Peyer's patch (tissue), 4 donors: ENCODE data around the gene MAGI3.

Experiments
- POLR2A ChIP-seq, 2 donors: fragments of 450-650 bp; IDR thresholded peaks; one replicate each; pipeline ENCODE4 v1.5.1; 2017; ENCODE audit warnings: antibody characterized with exemption in 2 of 2, mild to moderate bottlenecking in 2 of 2, moderate library complexity in 2 of 2
- TF ChIP-seq, protein P1 (sequence below), 6 experiments: fragments of 450-650 bp in 4 of 6; fragments of 200-600 bp in 2 of 6; sonication (generic) in 1 of 6; IDR thresholded peaks; one replicate each; pipeline ENCODE4 v1.5.1; 2017 to 2019; ENCODE audit warnings: antibody characterized with exemption in 6 of 6, mild to moderate bottlenecking in 3 of 6, moderate library complexity in 1 of 6

DNA sequence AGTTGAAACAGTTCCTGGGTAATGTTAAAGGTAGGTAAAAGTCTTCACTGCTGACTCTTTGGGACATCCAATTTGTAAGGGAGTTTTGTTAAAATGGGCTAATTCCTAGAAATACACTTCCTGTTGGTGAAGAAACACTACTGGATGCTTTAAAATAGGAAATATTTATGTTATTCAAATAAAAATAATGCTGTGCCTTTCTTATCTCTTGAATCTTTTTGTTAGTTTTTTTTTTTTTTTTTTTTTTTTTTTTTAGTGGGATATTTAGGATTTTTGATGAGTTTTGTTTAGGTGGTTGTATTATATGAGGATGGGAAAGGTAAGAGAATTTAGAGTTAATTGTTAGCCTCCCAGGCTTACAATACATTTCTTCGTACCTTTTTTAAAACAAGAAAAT, 4.5 kb downstream of the MAGI3 start:
- TF ChIP-seq, protein P1, sequence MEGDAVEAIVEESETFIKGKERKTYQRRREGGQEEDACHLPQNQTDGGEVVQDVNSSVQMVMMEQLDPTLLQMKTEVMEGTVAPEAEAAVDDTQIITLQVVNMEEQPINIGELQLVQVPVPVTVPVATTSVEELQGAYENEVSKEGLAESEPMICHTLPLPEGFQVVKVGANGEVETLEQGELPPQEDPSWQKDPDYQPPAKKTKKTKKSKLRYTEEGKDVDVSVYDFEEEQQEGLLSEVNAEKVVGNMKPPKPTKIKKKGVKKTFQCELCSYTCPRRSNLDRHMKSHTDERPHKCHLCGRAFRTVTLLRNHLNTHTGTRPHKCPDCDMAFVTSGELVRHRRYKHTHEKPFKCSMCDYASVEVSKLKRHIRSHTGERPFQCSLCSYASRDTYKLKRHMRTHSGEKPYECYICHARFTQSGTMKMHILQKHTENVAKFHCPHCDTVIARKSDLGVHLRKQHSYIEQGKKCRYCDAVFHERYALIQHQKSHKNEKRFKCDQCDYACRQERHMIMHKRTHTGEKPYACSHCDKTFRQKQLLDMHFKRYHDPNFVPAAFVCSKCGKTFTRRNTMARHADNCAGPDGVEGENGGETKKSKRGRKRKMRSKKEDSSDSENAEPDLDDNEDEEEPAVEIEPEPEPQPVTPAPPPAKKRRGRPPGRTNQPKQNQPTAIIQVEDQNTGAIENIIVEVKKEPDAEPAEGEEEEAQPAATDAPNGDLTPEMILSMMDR (IDR thresholded peaks at IDR 0.05), result no peak
- no peak for TF ChIP-seq POLR2A (IDR thresholded peaks at IDR 0.05)
